Tibial artery (tissue), 4 donors: Measurements from ENCODE around the gene VAMP2.
"Not testable (repeated sequence)": the region's sequence is repeated elsewhere in the genome, so short reads cannot be mapped to it uniquely, and the experiment has no call there.

Experiments
- DNase-seq, 2 donors: peaks; one replicate each; pipeline ENCODE4 v3.0.0-alpha.2; 2019
- H3K27ac ChIP-seq, 2 donors: fragments of 200-600 bp; sonication (generic) in 1 of 2; 1 replicate in 1 of 2; 2 replicates in 1 of 2; pipeline ENCODE4 v1.5.1; 2018 to 2019; ENCODE audit warnings: mild to moderate bottlenecking in 1 of 2
- H3K27me3 ChIP-seq, 2 donors: fragments of 200-600 bp; sonication (generic) in 1 of 2; one replicate each; pipeline versions ENCODE4 v1.5.1 to v1.6.0; 2016 to 2019
- H3K36me3 ChIP-seq, 3 donors: fragments of 200-600 bp; sonication (generic) in 2 of 3; one replicate each; pipeline ENCODE4 v1.5.1; 2016 to 2019; ENCODE audit warnings: mild to moderate bottlenecking in 2 of 3
- H3K4me1 ChIP-seq, 4 donors: fragments of 200-600 bp; sonication (generic) in 2 of 4; 1 replicate in 3 of 4; 2 replicates in 1 of 4; pipeline ENCODE4 v1.5.1; 2016 to 2019
- H3K4me3 ChIP-seq, 2 donors: fragments of 200-600 bp; sonication (generic) in 1 of 2; 1 replicate in 1 of 2; 2 replicates in 1 of 2; pipeline ENCODE4 v1.5.1; 2018 to 2019; ENCODE audit warnings: mild to moderate bottlenecking in 2 of 2
- H3K9me3 ChIP-seq, 3 donors: fragments of 200-600 bp; sonication (generic) in 1 of 3; one replicate each; pipeline ENCODE4 v1.5.1; 2016 to 2019
- intact Hi-C: fragments of 100-400 bp; cut with DNase I; formaldehyde crosslinking; loops from one replicate; pipeline ENCODE4 v1.15.0; 2023; ENCODE audit warnings: low total_unique reads
- TF ChIP-seq, protein P1 (sequence below), 2 experiments: fragments of 200-600 bp in 1 of 2; fragments of 450-650 bp in 1 of 2; IDR thresholded peaks; one replicate each; pipeline ENCODE4 v1.5.1; 2017 to 2019; ENCODE audit warnings: antibody characterized with exemption in 2 of 2, mild to moderate bottlenecking in 1 of 2, moderate library complexity in 1 of 2

VAMP2 gene

DNA sequence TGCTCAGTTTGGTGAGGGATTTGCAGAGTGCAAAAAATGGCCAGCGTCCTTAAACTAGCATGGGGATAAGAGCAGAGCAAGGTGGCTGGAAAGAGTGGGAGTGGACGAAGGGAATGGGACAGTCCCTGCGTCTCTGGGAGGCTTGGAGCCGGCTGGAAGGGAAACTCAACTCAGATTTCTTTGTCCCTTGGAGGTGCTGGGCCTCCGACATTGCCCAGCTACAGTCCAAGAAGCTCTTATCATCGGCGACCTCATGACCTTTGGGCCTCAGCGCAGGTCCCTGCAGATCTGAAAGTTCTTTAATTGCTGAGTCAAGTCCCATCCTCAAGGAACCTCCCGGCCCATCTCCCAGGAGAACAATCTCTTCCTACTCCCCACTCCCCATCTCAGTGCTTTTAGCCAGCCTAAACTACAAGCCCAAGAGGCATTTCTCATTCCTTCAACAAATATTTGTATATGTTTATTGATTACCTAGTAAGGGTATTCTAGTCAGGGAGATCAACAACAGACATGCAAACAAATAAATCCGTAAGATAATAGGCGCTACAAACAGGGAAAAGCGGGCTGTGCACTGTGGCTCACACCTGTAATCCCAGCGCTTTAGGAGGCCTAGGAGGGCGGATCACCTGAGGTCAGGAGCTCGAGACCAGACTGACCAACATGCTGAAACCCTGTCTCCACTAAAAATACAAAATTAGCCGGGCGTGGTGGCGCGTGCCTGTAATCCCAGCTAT is 14.4 kb upstream of the VAMP2 start:
- TF ChIP-seq, protein P1, sequence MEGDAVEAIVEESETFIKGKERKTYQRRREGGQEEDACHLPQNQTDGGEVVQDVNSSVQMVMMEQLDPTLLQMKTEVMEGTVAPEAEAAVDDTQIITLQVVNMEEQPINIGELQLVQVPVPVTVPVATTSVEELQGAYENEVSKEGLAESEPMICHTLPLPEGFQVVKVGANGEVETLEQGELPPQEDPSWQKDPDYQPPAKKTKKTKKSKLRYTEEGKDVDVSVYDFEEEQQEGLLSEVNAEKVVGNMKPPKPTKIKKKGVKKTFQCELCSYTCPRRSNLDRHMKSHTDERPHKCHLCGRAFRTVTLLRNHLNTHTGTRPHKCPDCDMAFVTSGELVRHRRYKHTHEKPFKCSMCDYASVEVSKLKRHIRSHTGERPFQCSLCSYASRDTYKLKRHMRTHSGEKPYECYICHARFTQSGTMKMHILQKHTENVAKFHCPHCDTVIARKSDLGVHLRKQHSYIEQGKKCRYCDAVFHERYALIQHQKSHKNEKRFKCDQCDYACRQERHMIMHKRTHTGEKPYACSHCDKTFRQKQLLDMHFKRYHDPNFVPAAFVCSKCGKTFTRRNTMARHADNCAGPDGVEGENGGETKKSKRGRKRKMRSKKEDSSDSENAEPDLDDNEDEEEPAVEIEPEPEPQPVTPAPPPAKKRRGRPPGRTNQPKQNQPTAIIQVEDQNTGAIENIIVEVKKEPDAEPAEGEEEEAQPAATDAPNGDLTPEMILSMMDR (IDR thresholded peaks at IDR 0.05): no peak
- Histone ChIP-seq H3K4me1 (peaks cover 0 to 36% (median 23%) of the 10 kb centered on the region in 4 donors), H3K27ac (peak overlapping the region; percentile 80 to 81)

DNA sequence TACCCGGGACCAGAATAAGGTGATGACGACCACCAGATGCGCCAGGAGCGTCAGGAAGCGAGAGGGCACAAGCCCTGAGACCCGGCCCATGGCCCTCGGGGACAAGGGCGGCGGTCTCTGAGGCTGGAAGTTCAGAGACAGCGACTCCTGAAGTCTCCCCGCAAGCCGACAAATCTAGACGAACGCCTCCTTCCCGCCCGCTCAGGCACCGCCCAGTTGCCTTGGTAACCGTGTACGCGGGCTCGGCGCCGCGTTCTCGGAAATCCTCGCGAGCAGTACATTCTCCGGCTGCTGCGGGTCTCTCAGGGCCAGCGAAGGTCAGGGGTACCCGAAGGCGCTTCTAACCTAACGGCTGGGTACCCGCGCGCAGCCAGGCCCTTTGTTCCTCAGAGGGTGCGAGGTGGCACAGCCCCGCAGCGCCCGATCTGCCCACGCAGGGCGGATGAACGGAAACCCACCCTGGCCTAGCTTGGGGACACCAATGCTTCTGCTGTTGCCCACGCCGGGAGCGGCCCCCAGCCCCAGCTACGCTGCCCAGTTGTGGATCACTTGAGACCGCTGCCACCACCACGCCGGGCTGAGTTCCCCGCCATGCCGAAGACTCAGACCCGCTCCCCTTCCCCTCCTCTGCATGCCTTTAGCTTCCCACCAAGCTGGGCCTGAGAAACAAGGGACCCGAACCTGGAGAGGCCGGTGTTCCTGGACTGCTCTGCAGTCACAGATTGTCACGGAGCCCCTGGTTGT is 13.6 kb upstream of the VAMP2 start, which contains the start of gene TMEM107:
TSS of gene TMEM107 (minus strand) at position 184 of the 744 bp plus-strand sequence. CDS start at position 90, 94 bp downstream.
- Histone ChIP-seq H3K9me3 (no peaks in the 10 kb centered on the region), H3K27me3 (no peaks in the 10 kb centered on the region), H3K36me3 (no peaks in the 10 kb centered on the region), H3K4me1 (peaks cover 0 to 36% (median 23%) of the 10 kb centered on the region in 4 donors), H3K27ac (peak within 1 kb of the TSS; percentile 80 to 81), H3K4me3 (peak within 1 kb of the TSS; percentile 54 to 69)
- peak; percentile 87 to 92 for DNase-seq
- intact Hi-C loops: no loop called here
- TF ChIP-seq, protein P1 (IDR thresholded peaks at IDR 0.05): no peak

More for the DNA sequence above, 14.4 kb upstream of the VAMP2 start:
- Histone ChIP-seq H3K9me3 (no peaks in the 10 kb centered on the region), H3K4me3 (peak overlapping the region; percentile 54 to 69), H3K27me3 (no peaks in the 10 kb centered on the region), H3K36me3 (no peaks in the 10 kb centered on the region)
- DNase-seq: no peak
- intact Hi-C loops: no loop called here

DNA sequence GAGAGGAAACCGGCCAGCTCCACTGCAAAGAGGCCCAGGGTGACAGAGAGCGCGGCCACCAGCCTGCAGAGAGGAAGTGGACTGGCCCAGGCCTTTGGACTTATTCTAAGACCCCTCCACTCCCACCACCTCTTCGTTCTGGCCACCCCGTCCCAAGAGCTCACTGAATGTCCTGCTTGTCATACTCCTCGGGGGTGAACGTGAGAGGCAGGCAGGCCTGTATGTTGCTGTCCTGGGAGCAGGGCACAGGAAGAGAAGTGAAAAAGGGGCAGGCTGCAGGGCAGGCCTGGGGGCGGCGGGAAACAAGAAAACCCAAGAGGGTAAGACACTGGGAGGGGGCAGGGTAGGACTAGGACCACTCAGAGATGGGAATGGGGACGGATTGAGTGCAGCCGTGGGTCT is 13.0 kb upstream of the VAMP2 start:
- TF ChIP-seq, protein P1 (IDR thresholded peaks at IDR 0.05): no peak
- DNase-seq: peak in 1 of 2 donors; percentile 70
- intact Hi-C loops: no loop called here

DNA sequence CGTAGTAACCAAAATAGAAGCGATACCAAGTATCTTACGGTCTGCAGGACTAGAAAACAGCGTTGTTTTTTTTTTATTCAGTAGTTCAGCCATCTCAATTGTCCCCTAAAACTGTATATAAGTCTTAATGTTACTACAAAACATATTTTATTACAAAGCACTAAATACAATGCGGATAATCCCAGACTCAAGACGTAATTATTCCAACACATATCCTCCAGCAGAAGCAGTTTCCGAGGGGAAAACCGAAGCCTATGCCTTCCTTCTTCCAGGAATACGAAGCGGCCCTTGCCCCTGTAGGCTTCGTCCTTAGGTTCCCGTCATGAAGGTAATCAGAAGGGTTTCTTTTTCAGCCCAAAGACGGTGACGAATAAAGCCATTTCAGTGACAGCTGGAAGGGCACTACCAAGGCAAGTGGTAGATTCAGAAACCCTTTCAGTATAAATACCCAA is 11.1 kb upstream of the VAMP2 start:
- Histone ChIP-seq H3K9me3 (no peaks in the 10 kb centered on the region), H3K4me1 (peaks cover 0 to 36% (median 23%) of the 10 kb centered on the region in 4 donors), H3K27me3 (no peaks in the 10 kb centered on the region), H3K36me3 (no peaks in the 10 kb centered on the region), H3K4me3 (peak overlapping the region; percentile 42 to 54), H3K27ac (peak overlapping the region; percentile 89 to 94)
- no peak for DNase-seq
- TF ChIP-seq, protein P1 (IDR thresholded peaks at IDR 0.05): no peak
- intact Hi-C loops: no loop called here

More for the DNA sequence above, 13.0 kb upstream of the VAMP2 start:
- Histone ChIP-seq H3K9me3 (no peaks in the 10 kb centered on the region), H3K27ac (peak overlapping the region; percentile 80 to 81), H3K4me3 (peak overlapping the region; percentile 54 to 69), H3K36me3 (no peaks in the 10 kb centered on the region), H3K27me3 (no peaks in the 10 kb centered on the region), H3K4me1 (peaks cover 0 to 36% (median 23%) of the 10 kb centered on the region in 4 donors)

DNA sequence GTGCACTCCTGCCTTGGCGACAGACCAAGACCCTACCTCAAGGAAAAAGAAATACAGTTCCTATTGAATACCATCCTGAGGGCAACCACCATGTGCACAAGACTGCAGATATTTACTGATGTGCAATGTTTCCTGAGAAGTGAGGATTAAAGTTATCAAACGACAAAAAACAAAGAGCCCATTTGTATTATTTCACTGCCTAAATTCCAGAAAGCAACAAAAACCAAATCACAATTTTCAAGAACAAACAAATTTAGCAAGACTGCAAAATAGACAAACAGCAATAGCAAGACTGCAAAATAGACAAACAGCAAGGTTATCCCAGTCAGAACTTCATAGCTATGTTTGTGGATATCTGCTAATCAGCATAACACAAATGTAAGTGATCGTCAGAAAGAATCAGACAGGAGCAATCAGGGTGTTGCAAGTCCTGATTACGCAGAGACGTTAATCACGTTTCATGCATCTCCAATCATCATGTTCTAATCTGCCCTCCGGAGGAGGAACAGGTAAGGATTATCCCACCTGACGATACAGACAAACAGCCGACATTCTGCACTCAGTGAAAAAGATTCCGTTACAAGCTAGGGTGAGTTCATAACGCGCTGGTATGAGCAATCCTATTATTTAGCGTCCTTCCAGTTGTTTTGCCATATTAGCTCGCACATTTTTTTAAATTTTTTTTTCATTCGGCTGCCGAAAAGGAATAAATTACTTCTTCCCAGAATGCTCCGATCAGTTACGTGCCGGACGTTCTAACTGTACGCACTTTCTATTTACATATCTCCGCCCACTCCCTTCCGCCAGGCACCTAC is 10.5 kb upstream of the VAMP2 start:
- no peaks in the 10 kb centered on the region for H3K36me3 ChIP-seq
- intact Hi-C loops: no loop called here
- no peaks in the 10 kb centered on the region for H3K27me3 ChIP-seq
- peak overlapping the region; percentile 42 to 54 for H3K4me3 ChIP-seq
- DNase-seq: peak; percentile 85 to 87
- peaks cover 0 to 36% (median 23%) of the 10 kb centered on the region in 4 donors for H3K4me1 ChIP-seq
- H3K27ac ChIP-seq: peak overlapping the region; percentile 89 to 94
- TF ChIP-seq, protein P1 (IDR thresholded peaks at IDR 0.05): peak in 1 of 2 experiments; percentile 7
- no peaks in the 10 kb centered on the region for H3K9me3 ChIP-seq

DNA sequence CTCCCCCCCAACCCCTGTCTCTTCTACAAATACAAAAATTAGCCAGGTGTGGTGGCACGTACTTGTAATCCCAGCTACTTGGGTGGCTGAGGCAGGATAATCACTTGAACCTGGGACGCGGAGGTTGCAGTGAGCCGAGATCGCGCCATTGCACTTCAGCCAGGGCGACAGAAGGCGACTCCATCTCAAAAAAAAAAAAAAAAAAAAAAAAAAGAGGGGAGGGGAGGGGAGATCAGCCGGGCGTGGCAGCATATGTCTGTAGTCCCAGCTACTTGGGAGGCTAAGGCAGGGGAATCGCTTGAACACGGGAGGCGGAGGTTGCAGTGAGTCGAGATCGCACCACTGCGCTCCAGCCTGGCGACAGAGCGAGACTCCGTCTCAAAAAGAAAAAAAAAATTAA is 7.4 kb upstream of the VAMP2 start:
- H3K9me3 ChIP-seq, H3K27ac ChIP-seq, DNase-seq, H3K27me3 ChIP-seq, H3K4me3 ChIP-seq, H3K36me3 ChIP-seq, intact Hi-C loops: not testable (repeated sequence)
- peaks cover 0 to 16% (median 8%) of the 10 kb centered on the region in 4 donors for H3K4me1 ChIP-seq
